ENCODE data around the gene ASTN2.

ASTN2 gene

DNA sequence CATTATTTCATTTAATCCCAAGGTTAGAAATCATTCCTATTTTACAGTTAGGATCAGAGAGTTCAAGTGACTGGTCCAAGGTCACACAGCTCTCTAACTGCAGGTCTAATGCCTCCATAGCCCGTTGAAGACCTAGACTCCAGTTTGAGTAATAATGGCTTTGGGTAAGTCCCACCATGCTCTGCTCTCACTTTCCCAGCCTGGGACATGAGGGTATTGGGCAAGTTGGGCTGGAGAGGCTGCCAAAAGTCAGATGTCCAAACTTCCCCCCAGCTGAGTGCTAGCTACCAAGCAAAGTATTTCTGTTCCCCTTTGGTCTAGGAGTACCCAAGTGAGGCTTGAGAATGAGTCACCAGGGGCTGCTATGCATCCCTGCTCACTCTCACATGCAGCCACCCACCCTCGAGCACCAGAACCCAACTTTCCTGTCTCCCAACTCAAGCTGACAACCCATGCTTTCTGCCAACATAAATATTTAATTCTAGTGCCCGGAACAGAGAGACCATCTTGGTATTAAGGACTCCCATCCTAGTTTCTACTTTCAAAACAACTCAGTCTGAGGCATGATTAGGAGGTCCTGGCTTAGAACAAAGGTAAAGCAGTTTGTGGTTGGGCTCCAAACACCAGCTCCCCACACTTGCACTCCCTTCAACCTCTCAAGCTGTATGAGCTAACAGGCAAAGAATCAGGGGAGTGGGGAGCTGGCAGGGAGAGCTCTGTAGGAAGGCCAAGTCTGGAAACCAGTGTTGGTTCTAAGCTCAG, 964.3 kb downstream of the ASTN2 start:
- Mint-ChIP-seq H3K9me3 (no peaks in the 10 kb centered on the region), H3K4me3 (no peak overlapping the region), H3K27ac (no peak overlapping the region), H3K27me3 (no peaks in the 10 kb centered on the region), H3K36me3 (peaks cover 4% of the 10 kb centered on the region), H3K4me1 (no peaks in the 10 kb centered on the region)

GRCh38 chr9:116449949-116450348, 964.9 kb downstream of the ASTN2 start:
- peaks cover 4% of the 10 kb centered on the region for H3K36me3 Mint-ChIP-seq
- H3K4me3 Mint-ChIP-seq = no peak overlapping the region
- no peak overlapping the region for H3K27ac Mint-ChIP-seq
- H3K27me3 Mint-ChIP-seq = no peaks in the 10 kb centered on the region
- no peaks in the 10 kb centered on the region for H3K4me1 Mint-ChIP-seq
- no peaks in the 10 kb centered on the region for H3K9me3 Mint-ChIP-seq

- Mint-ChIP-seq H3K27me3 (no peaks in the 10 kb centered on the region), H3K36me3 (peaks cover 2% of the 10 kb centered on the region), H3K4me3 (no peak overlapping the region), H3K27ac (no peak overlapping the region), H3K9me3 (no peaks in the 10 kb centered on the region), H3K4me1 (no peaks in the 10 kb centered on the region)
Measured at GRCh38 chr9:116448431-116448830, 966.4 kb downstream of the ASTN2 start.

- no peaks in the 10 kb centered on the region for H3K27me3 Mint-ChIP-seq
- H3K4me1 Mint-ChIP-seq = no peaks in the 10 kb centered on the region
- H3K36me3 Mint-ChIP-seq = peaks cover 2% of the 10 kb centered on the region
- no peaks in the 10 kb centered on the region for H3K9me3 Mint-ChIP-seq
- no peak overlapping the region for H3K27ac Mint-ChIP-seq
- H3K4me3 Mint-ChIP-seq = no peak overlapping the region
Measured at GRCh38 chr9:116447934-116448333, 966.9 kb downstream of the ASTN2 start.

DNA sequence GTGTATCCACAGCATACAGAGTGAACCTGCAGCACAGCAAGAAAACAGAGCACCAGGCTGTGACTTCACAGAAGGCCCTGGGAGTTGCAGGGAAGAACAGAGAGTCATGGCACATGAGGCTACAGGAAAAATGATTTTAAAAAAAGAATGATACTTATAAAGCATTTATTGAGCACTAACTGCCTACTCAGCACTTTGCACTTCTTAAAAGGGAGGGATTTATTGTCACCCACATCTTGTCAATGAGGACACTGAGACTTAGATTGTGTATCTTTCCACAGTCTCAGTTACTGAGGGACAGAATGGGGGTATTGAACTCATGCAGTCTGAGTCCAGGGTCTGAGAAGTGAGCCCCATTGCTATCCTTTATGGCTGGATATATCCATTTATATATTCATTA, 972.3 kb downstream of the ASTN2 start:
- no peaks in the 10 kb centered on the region for H3K9me3 Mint-ChIP-seq
- no peaks in the 10 kb centered on the region for H3K27me3 Mint-ChIP-seq
- H3K4me1 Mint-ChIP-seq = no peaks in the 10 kb centered on the region
- no peak overlapping the region for H3K4me3 Mint-ChIP-seq
- no peak overlapping the region for H3K27ac Mint-ChIP-seq
- peaks cover 27% of the 10 kb centered on the region for H3K36me3 Mint-ChIP-seq

DNA sequence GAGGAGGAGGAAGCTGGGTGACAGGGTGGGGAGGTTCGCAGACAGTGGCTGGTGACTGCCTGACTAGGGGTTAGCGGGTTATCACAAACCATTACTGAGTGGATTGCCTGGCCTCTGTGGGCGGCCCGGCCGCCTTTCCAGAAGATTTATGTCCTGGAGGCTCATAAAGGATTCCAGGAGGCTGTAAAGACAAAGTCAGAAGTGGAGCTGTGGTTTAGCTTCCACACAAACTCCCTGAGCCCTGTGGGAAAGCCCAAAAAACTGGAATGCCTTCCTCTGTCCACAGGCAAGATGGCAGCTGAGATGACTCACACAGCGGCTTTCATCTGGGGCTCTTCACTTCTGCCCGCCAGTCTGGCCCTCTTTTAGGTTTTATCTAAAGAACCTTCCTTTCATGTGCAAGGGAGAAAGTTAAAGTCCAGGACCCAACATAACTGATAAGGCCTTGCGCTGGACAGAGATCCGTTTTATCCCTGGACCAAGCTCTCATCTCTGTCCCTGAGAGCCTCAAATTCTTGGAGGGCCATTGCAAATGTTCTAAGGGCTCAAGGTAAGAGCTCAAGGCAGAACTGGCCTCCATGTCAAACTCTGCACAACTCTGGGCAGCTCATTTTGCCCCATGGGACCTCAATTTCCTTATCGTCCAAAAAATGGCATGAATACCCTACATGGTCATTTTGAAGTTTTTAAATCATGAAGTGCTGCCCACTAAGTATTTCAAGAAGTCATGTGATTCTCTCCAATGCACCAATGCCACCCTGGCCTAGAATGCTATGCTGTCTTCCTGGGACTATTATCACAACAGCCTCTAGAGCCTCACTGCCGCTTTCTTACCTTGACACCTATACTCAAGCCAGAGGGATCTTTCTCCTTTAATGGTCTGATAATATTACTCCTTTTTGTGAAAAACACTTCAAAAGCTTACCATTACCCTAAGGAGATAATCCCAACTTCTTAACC, 977.2 kb downstream of the ASTN2 start:
- no peaks in the 10 kb centered on the region for H3K4me1 Mint-ChIP-seq
- H3K36me3 Mint-ChIP-seq = peaks cover 30% of the 10 kb centered on the region

GRCh38 chr9:116436121-116436520, 978.7 kb downstream of the ASTN2 start:
- Mint-ChIP-seq H3K9me3 (no peaks in the 10 kb centered on the region), H3K27me3 (no peaks in the 10 kb centered on the region), H3K36me3 (peaks cover 24% of the 10 kb centered on the region), H3K4me1 (no peaks in the 10 kb centered on the region), H3K4me3 (no peak overlapping the region), H3K27ac (no peak overlapping the region)

More for the DNA sequence above, 977.2 kb downstream of the ASTN2 start:
- H3K9me3 Mint-ChIP-seq = no peaks in the 10 kb centered on the region
- H3K4me3 Mint-ChIP-seq = no peak overlapping the region
- H3K27me3 Mint-ChIP-seq = no peaks in the 10 kb centered on the region
- H3K27ac Mint-ChIP-seq = no peak overlapping the region

- Mint-ChIP-seq H3K9me3 (no peaks in the 10 kb centered on the region), H3K36me3 (peaks cover 24% of the 10 kb centered on the region), H3K27ac (no peak overlapping the region), H3K4me1 (no peaks in the 10 kb centered on the region), H3K27me3 (no peaks in the 10 kb centered on the region), H3K4me3 (no peak overlapping the region)
Measured at GRCh38 chr9:116435706-116436105, 979.2 kb downstream of the ASTN2 start.

GRCh38 chr9:116434314-116434713, 980.5 kb downstream of the ASTN2 start:
- H3K4me1 Mint-ChIP-seq = no peaks in the 10 kb centered on the region
- H3K27ac Mint-ChIP-seq = no peak overlapping the region
- H3K36me3 Mint-ChIP-seq = peaks cover 18% of the 10 kb centered on the region
- no peak overlapping the region for H3K4me3 Mint-ChIP-seq
- no peaks in the 10 kb centered on the region for H3K9me3 Mint-ChIP-seq
- H3K27me3 Mint-ChIP-seq = no peaks in the 10 kb centered on the region

DNA sequence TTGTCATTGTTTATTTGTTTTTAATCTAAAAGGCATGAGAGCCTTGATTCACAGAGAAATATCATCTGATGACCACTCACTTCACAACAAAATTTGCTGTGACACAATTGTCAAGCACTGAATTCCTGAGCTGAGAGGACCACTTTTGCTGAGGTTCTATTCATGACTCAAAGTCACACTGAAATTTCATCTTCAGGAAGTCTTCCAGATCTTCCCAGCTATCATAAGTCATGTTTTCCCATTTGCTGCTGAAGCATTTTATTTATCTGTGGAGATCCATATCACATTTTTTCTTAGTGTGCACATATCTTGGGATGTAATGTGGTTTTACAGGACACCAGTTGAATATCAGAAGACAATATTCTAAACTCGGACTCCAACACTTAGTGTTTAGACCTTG, 982.8 kb downstream of the ASTN2 start:
- Mint-ChIP-seq H3K4me1 (no peaks in the 10 kb centered on the region), H3K4me3 (no peak overlapping the region), H3K27ac (no peak overlapping the region), H3K27me3 (no peaks in the 10 kb centered on the region), H3K9me3 (no peaks in the 10 kb centered on the region), H3K36me3 (peaks cover 19% of the 10 kb centered on the region)

- peaks cover 15% of the 10 kb centered on the region for H3K36me3 Mint-ChIP-seq
- no peaks in the 10 kb centered on the region for H3K9me3 Mint-ChIP-seq
- no peaks in the 10 kb centered on the region for H3K27me3 Mint-ChIP-seq
- no peak overlapping the region for H3K27ac Mint-ChIP-seq
- no peak overlapping the region for H3K4me3 Mint-ChIP-seq
- H3K4me1 Mint-ChIP-seq = no peaks in the 10 kb centered on the region
Measured at GRCh38 chr9:116430849-116431248, 984.0 kb downstream of the ASTN2 start.

- Mint-ChIP-seq H3K9me3 (no peaks in the 10 kb centered on the region), H3K27ac (no peak overlapping the region), H3K27me3 (no peaks in the 10 kb centered on the region), H3K4me1 (no peaks in the 10 kb centered on the region), H3K4me3 (no peak overlapping the region), H3K36me3 (peaks cover 19% of the 10 kb centered on the region)
Measured at GRCh38 chr9:116425244-116425643, 989.6 kb downstream of the ASTN2 start.

DNA sequence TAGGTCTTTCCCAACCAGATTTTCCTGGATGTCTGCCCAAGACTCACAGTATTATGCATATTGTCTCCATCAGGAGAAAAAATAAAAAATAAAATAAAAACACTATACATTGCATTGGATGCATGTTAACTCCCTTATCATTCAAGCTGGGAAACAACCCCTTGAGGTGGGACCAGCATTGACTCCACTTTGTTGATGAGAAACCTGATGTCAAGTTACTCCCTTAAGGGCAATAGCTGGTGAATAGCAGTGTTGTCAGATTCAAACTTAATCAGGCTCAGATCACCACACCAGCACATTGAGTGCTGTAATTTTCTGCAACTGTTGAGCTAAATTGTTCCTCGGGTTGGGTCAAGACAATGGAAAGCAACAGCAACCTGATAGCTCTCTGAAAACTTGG, 991.7 kb downstream of the ASTN2 start:
- Mint-ChIP-seq H3K27ac (no peak overlapping the region), H3K27me3 (no peaks in the 10 kb centered on the region), H3K36me3 (peaks cover 17% of the 10 kb centered on the region), H3K4me1 (no peaks in the 10 kb centered on the region), H3K4me3 (no peak overlapping the region), H3K9me3 (no peaks in the 10 kb centered on the region)

GRCh38 chr9:116422119-116422979, 992.5 kb downstream of the ASTN2 start:
- no peaks in the 10 kb centered on the region for H3K4me1 Mint-ChIP-seq
- peaks cover 15% of the 10 kb centered on the region for H3K36me3 Mint-ChIP-seq
- H3K27ac Mint-ChIP-seq = no peak overlapping the region
- H3K27me3 Mint-ChIP-seq = no peaks in the 10 kb centered on the region
- H3K4me3 Mint-ChIP-seq = no peak overlapping the region
- H3K9me3 Mint-ChIP-seq = no peaks in the 10 kb centered on the region

DNA sequence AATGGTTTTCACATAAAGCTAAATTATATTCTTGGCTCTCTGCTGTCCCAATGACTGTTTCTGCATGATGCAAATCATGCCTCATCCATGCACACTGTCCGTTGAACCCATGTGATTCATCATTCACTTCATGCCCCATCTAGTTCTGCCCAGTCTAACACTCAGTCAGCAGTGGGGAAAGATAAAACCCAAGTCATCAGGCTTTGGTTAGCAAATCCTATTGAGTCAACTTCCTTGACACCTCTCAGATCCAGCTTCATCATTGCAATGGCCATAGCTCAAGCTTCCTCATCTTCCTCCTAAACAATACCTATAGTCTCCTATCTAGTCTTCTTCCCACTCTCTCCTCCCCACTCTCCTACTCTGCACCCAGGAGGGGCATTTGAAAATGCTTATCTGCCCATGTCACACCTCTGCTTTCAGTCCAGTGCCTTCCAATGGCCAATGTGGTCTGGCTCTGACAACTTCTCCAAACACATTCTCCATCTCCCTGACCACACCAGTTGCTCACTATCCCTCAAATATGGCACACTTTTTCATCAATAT, 993.8 kb downstream of the ASTN2 start:
- H3K9me3 Mint-ChIP-seq = no peaks in the 10 kb centered on the region
- H3K4me3 Mint-ChIP-seq = no peak overlapping the region
- H3K27me3 Mint-ChIP-seq = no peaks in the 10 kb centered on the region
- no peak overlapping the region for H3K27ac Mint-ChIP-seq
- peaks cover 18% of the 10 kb centered on the region for H3K36me3 Mint-ChIP-seq
- H3K4me1 Mint-ChIP-seq = no peaks in the 10 kb centered on the region

Measured in activated naive CD4-positive, alpha-beta T cell treated with anti-CD3 and anti-CD28 coated beads, Interleukin-2, amount 50 U/mL, for 24 hours (primary cell).